Measurements from ENCODE around the gene ABLIM2. TPM values are rescaled to one million over a fixed set of nuclear protein-coding genes. Genes with fewer than 3 reads are reported as not detected.

Gene ABLIM2
- total and polyA plus RNA-seq, 2 experiments from 2014 or later, result 1.5 to 4.3 TPM

- Histone ChIP-seq H3K79me2 (replicated peaks; ENCODE audit: insufficient read depth) (no peaks in the 10 kb centered on the region), H3K27me3 (ENCODE audit: insufficient read depth) (no peaks in the 10 kb centered on the region), H3K27ac (ENCODE audit: low read depth) (no peak overlapping the region), H3K4me3 (no peak overlapping the region), H4K20me1 (replicated peaks; ENCODE audit: insufficient read depth) (no peaks in the 10 kb centered on the region), H3K9me2 (ENCODE audit: insufficient read depth) (no peaks in the 10 kb centered on the region), H3K4me1 (ENCODE audit: insufficient read depth) (peaks cover 13% of the 10 kb centered on the region; the same call in 1 of the 2 replicates), H3K4me2 (peak overlapping the region; percentile 48), H2AFZ (no peak overlapping the region), H3F3A (replicated peaks; ENCODE audit: low read depth) (no peaks in the 10 kb centered on the region), H3K36me3 (ENCODE audit: insufficient read depth) (no peaks in the 10 kb centered on the region)
- TF ChIP-seq EZH2 (IDR thresholded peaks at IDR 0.05; ENCODE audit: low read depth, unreplicated experiment) (no peak), STAT1 (IDR thresholded peaks at IDR 0.05; ENCODE audit: unreplicated experiment) (no peak), REST (IDR thresholded peaks at IDR 0.05; ENCODE audit: unreplicated experiment) (no peak), JUNB (IDR thresholded peaks at IDR 0.05; ENCODE audit: unreplicated experiment) (no peak), CREB1 (CRISPR knock-in tag; IDR thresholded peaks at IDR 0.05; ENCODE audit: low read depth) (no peak), ZNF462 (CRISPR knock-in tag; IDR thresholded peaks at IDR 0.05) (no peak), ETS1 (IDR thresholded peaks at IDR 0.05) (no peak), EZH2phosphoT487 (IDR thresholded peaks at IDR 0.05; ENCODE audit: unreplicated experiment) (no peak), NANOG (IDR thresholded peaks at IDR 0.05; ENCODE audit: borderline replicate concordance) (no peak), POLR2AphosphoS5 (IDR thresholded peaks at IDR 0.05; ENCODE audit: low read depth) (no peak), ZNF114 (CRISPR knock-in tag; IDR thresholded peaks at IDR 0.05) (no peak), ZNF331 (CRISPR knock-in tag; IDR thresholded peaks at IDR 0.05; ENCODE audit: low read depth) (no peak)
- TF ChIP-seq, protein P1, sequence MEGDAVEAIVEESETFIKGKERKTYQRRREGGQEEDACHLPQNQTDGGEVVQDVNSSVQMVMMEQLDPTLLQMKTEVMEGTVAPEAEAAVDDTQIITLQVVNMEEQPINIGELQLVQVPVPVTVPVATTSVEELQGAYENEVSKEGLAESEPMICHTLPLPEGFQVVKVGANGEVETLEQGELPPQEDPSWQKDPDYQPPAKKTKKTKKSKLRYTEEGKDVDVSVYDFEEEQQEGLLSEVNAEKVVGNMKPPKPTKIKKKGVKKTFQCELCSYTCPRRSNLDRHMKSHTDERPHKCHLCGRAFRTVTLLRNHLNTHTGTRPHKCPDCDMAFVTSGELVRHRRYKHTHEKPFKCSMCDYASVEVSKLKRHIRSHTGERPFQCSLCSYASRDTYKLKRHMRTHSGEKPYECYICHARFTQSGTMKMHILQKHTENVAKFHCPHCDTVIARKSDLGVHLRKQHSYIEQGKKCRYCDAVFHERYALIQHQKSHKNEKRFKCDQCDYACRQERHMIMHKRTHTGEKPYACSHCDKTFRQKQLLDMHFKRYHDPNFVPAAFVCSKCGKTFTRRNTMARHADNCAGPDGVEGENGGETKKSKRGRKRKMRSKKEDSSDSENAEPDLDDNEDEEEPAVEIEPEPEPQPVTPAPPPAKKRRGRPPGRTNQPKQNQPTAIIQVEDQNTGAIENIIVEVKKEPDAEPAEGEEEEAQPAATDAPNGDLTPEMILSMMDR (conservative IDR thresholded peaks at IDR 0.05; ENCODE audit: low read depth in 2 of 2), result no peak
- peaks cover 28% of the 10 kb centered on the region for H3K4me1 Mint-ChIP-seq
- H3K27ac Mint-ChIP-seq, result no peak overlapping the region
- peaks cover 2% of the 10 kb centered on the region; the same call in 1 of the 3 replicates for H3K9me3 Mint-ChIP-seq
- no peak overlapping the region for H3K4me3 Mint-ChIP-seq
- peaks cover 16% of the 10 kb centered on the region for H3K27me3 Mint-ChIP-seq (ENCODE audit: insufficient read depth, low read depth, poor library complexity)
- ATAC-seq, result peak; percentile 73
- H3K36me3 Mint-ChIP-seq (ENCODE audit: low read depth), result no peaks in the 10 kb centered on the region; the same call in 2 of the 3 replicates
- DNase-seq (ENCODE audit: low spot score), result peak; percentile 51
These were observed 54.9 kb downstream of the ABLIM2 start for GRCh38 chr4:8103421-8104390.
